HG03045 (cell line): Measurements from ENCODE around the gene MTCL1.

Experiments
- ATAC-seq: cut with Tn5 transposase; IDR thresholded peaks from one replicate; pipeline ENCODE4 v1.9.1; 2021; ENCODE audit warnings: mild to moderate bottlenecking, moderate library complexity; ENCODE audit not compliant: unreplicated experiment

MTCL1 gene

GRCh38 chr18:8806100-8806797, 100.9 kb downstream of the MTCL1 start:
- ATAC-seq, result no peak

GRCh38 chr18:8806798-8807487, 101.6 kb downstream of the MTCL1 start:
- ATAC-seq, result no peak

- ATAC-seq, result no peak
Observed at GRCh38 chr18:8807488-8807805, 102.1 kb downstream of the MTCL1 start.

GRCh38 chr18:8808001-8808400, 102.6 kb downstream of the MTCL1 start:
- no peak for ATAC-seq

GRCh38 chr18:8809514-8809913, 104.2 kb downstream of the MTCL1 start:
- no peak for ATAC-seq

- no peak for ATAC-seq
Observed at GRCh38 chr18:8810157-8810556, 104.8 kb downstream of the MTCL1 start.

- ATAC-seq, result no peak
Observed at GRCh38 chr18:8811115-8811514, 105.8 kb downstream of the MTCL1 start.

GRCh38 chr18:8812631-8813030, 107.3 kb downstream of the MTCL1 start:
- ATAC-seq, result no peak

- ATAC-seq, result no peak
Observed at GRCh38 chr18:8813611-8814010, 108.3 kb downstream of the MTCL1 start.

- no peak for ATAC-seq
Observed at GRCh38 chr18:8814206-8814605, 108.8 kb downstream of the MTCL1 start.

- ATAC-seq, result no peak
Observed at GRCh38 chr18:8816220-8816619, 110.9 kb downstream of the MTCL1 start.

- ATAC-seq, result no peak
Observed at GRCh38 chr18:8816816-8817215, 111.5 kb downstream of the MTCL1 start.

GRCh38 chr18:8818982-8819381, 113.6 kb downstream of the MTCL1 start:
- ATAC-seq, result no peak

- ATAC-seq, result no peak
Observed at GRCh38 chr18:8820396-8821082, 115.2 kb downstream of the MTCL1 start.

GRCh38 chr18:8821083-8821465, 115.7 kb downstream of the MTCL1 start:
- ATAC-seq, result no peak

- ATAC-seq, result no peak
Observed at GRCh38 chr18:8821531-8821930, 116.2 kb downstream of the MTCL1 start.

GRCh38 chr18:8822643-8823042, 117.3 kb downstream of the MTCL1 start:
- no peak for ATAC-seq

- no peak for ATAC-seq
Observed at GRCh38 chr18:8823530-8823929, 118.2 kb downstream of the MTCL1 start.

GRCh38 chr18:8824846-8825245, 119.5 kb downstream of the MTCL1 start:
- ATAC-seq, result no peak

GRCh38 chr18:8825273-8825672, 119.9 kb downstream of the MTCL1 start:
- ATAC-seq, result no peak

GRCh38 chr18:8825729-8826375, 120.5 kb downstream of the MTCL1 start:
- no peak for ATAC-seq

GRCh38 chr18:8826514-8826913, 121.2 kb downstream of the MTCL1 start:
- ATAC-seq, result no peak
